ENCODE results near the gene ZPR1. TPM values are rescaled to one million over a fixed set of nuclear protein-coding genes. Genes with fewer than 3 reads are reported as not detected.

The ZPR1 gene
- total and polyA plus RNA-seq, 2 donors (not counting 1 experiment from before 2014, with no cell fraction given), result 17.9 to 63.1 TPM

- peaks cover 0 to 10% (median 2%) of the 10 kb centered on the region in 4 experiments for H3K27me3 ChIP-seq (replicated peaks in 1 of 4; ENCODE audit: control extremely low read depth in 1 of 4, control insufficient read depth in 3 of 4, insufficient read depth in 4 of 4, low read length in 3 of 4)
- H3K79me2 ChIP-seq (ENCODE audit: control insufficient read depth, insufficient read depth, low read length), result no peaks in the 10 kb centered on the region
- H3K27ac ChIP-seq (ENCODE audit: low read length in 2 of 2), result no peak overlapping the region
- no peak overlapping the region for H3K4me2 ChIP-seq (replicated peaks; ENCODE audit: low read depth, low read length, poor library complexity, severe bottlenecking)
- H3K4me3 Mint-ChIP-seq, result no peak overlapping the region
- peaks cover 5% of the 10 kb centered on the region for H3K4me1 Mint-ChIP-seq
- intact Hi-C loops (cut with micrococcal nuclease), result loop anchor here (10.0 kb wide), 1 partner anchor 80 kb away; no protein-coding TSS in a partner anchor
- H3K27ac Mint-ChIP-seq, result no peak overlapping the region
- H2AFZ ChIP-seq (ENCODE audit: insufficient read depth, low read depth, low read length, poor library complexity, severe bottlenecking), result no peak overlapping the region
- no peak overlapping the region for H3K4me3 ChIP-seq (ENCODE audit: control extremely low read depth in 1 of 5, extremely low read depth in 1 of 5, insufficient read depth in 1 of 5, low read depth in 2 of 5, low read length in 4 of 5)
- H3K36me3 ChIP-seq (replicated peaks in 1 of 2; ENCODE audit: control extremely low read depth in 1 of 2, control insufficient read depth in 1 of 2, extremely low read depth in 1 of 2, insufficient read depth in 2 of 2, low read length in 1 of 2), result no peaks in the 10 kb centered on the region
- H3K9ac ChIP-seq (ENCODE audit: low read length), result no peak overlapping the region
- H3K27me3 Mint-ChIP-seq, result peaks cover 27% of the 10 kb centered on the region
- POLR2A ChIA-PET, result no interaction called here
- H3K4me1 ChIP-seq (ENCODE audit: control insufficient read depth in 2 of 2, insufficient read depth in 2 of 2, low read length in 2 of 2), result peaks cover 6 to 9% of the 10 kb centered on the region in 2 donors
- no peaks in the 10 kb centered on the region for H4K20me1 ChIP-seq (ENCODE audit: control insufficient read depth, insufficient read depth, low read length, poor library complexity, severe bottlenecking)
- no peaks in the 10 kb centered on the region for H3K9me3 Mint-ChIP-seq (ENCODE audit: insufficient read depth)
- ATAC-seq (ENCODE audit: low read depth) (no peak), DNase-seq (no peak)
- TF ChIP-seq CTCF (IDR thresholded peaks at IDR 0.05), result no peak
- no peak for TF ChIP-seq EZH2 (IDR thresholded peaks at IDR 0.05; ENCODE audit: borderline replicate concordance, insufficient read depth, low read depth, low read length, poor library complexity, severe bottlenecking)
- 95% methylated on average over 2 of the region's 2 CpGs for WGBS (ENCODE audit: insufficient coverage)
- CTCF ChIA-PET, result interaction anchor here (1.6 kb wide), 1 partner anchor 304 kb away, joined by 4 read pairs; no protein-coding TSS in a partner anchor
- no peaks in the 10 kb centered on the region for H3K9me3 ChIP-seq (ENCODE audit: control extremely low read depth in 1 of 3, control insufficient read depth in 2 of 3, insufficient read depth in 1 of 3, low read length in 2 of 3)
Observed at GRCh38 chr11:116794851-116795250, 7.0 kb upstream of the ZPR1 start.

- intact Hi-C loops (cut with micrococcal nuclease), result loop anchor here (10.0 kb wide), 1 partner anchor 81 kb away; no protein-coding TSS in a partner anchor
- ChIA-PET CTCF (interaction anchor here (1.6 to 7.1 kb wide), 2 partner anchors 305 to 312 kb away, joined by 4 to 80 read pairs; no protein-coding TSS in a partner anchor), POLR2A (interaction anchor here (0.6 kb wide), 1 partner anchor 312 kb away, joined by 4 read pairs; no protein-coding TSS in a partner anchor)
- no peak overlapping the region for H3K4me3 Mint-ChIP-seq
- Histone ChIP-seq H4K20me1 (ENCODE audit: control insufficient read depth, insufficient read depth, low read length, poor library complexity, severe bottlenecking) (no peaks in the 10 kb centered on the region), H3K9ac (ENCODE audit: low read length) (no peak overlapping the region), H3K27me3 (replicated peaks in 1 of 4; ENCODE audit: control extremely low read depth in 1 of 4, control insufficient read depth in 3 of 4, insufficient read depth in 4 of 4, low read length in 3 of 4) (peaks cover 0 to 10% (median 0%) of the 10 kb centered on the region in 4 experiments), H3K4me2 (replicated peaks; ENCODE audit: low read depth, low read length, poor library complexity, severe bottlenecking) (no peak overlapping the region), H3K36me3 (replicated peaks in 1 of 2; ENCODE audit: control extremely low read depth in 1 of 2, control insufficient read depth in 1 of 2, extremely low read depth in 1 of 2, insufficient read depth in 2 of 2, low read length in 1 of 2) (no peaks in the 10 kb centered on the region), H3K79me2 (ENCODE audit: control insufficient read depth, insufficient read depth, low read length) (no peaks in the 10 kb centered on the region), H3K4me3 (ENCODE audit: control extremely low read depth in 1 of 5, extremely low read depth in 1 of 5, insufficient read depth in 1 of 5, low read depth in 2 of 5, low read length in 4 of 5) (no peak overlapping the region), H3K4me1 (ENCODE audit: control insufficient read depth in 2 of 2, insufficient read depth in 2 of 2, low read length in 2 of 2) (peaks cover 6 to 9% of the 10 kb centered on the region in 2 donors), H3K9me3 (ENCODE audit: control extremely low read depth in 1 of 3, control insufficient read depth in 2 of 3, insufficient read depth in 1 of 3, low read length in 2 of 3) (no peaks in the 10 kb centered on the region), H3K27ac (ENCODE audit: low read length in 2 of 2) (no peak overlapping the region), H2AFZ (ENCODE audit: insufficient read depth, low read depth, low read length, poor library complexity, severe bottlenecking) (no peak overlapping the region)
- ATAC-seq (ENCODE audit: low read depth), result no peak
- peaks cover 7% of the 10 kb centered on the region for H3K4me1 Mint-ChIP-seq
- H3K9me3 Mint-ChIP-seq (ENCODE audit: insufficient read depth), result no peaks in the 10 kb centered on the region
- WGBS (ENCODE audit: insufficient coverage), result no CpG with 5 or more reads among the region's 1 CpG
- no peak for DNase-seq
- peaks cover 18% of the 10 kb centered on the region for H3K27me3 Mint-ChIP-seq
- H3K27ac Mint-ChIP-seq, result no peak overlapping the region
- TF ChIP-seq CTCF (IDR thresholded peaks at IDR 0.05), result no peak
- no peak for TF ChIP-seq EZH2 (IDR thresholded peaks at IDR 0.05; ENCODE audit: borderline replicate concordance, insufficient read depth, low read depth, low read length, poor library complexity, severe bottlenecking)
Observed at GRCh38 chr11:116793772-116794097, 5.9 kb upstream of the ZPR1 start.
